Spleen (tissue), 11 donors: ENCODE data around the gene OBSCN. TPM values are rescaled to one million over a fixed set of nuclear protein-coding genes. Genes with fewer than 3 reads are reported as not detected.

ENCODE experiments used
- DNase-seq: peaks from one replicate; pipeline ENCODE4 v3.0.0-alpha.2; 2020
- H3K27ac ChIP-seq, 8 donors: fragments of 200-600 bp; sonication (generic) in 7 of 8; 1 replicate in 4 of 8; 2 replicates in 4 of 8; pipeline versions ENCODE4 v1.5.0 to v1.8.0; 2016 to 2021; ENCODE audit warnings: inconsistent platforms in 4 of 8, mild to moderate bottlenecking in 4 of 8, moderate library complexity in 1 of 8
- H3K27me3 ChIP-seq, 7 donors: fragments of 200-600 bp; sonication (generic) in 6 of 7; replicated peaks in 1 of 7; 1 replicate in 4 of 7; 2 replicates in 3 of 7; pipeline versions ENCODE4 v1.5.0 to v1.8.0; 2016 to 2021; ENCODE audit warnings: inconsistent platforms in 3 of 7, mild to moderate bottlenecking in 1 of 7
- H3K36me3 ChIP-seq, 6 donors: fragments of 200-600 bp; sonication (generic) in 5 of 6; 1 replicate in 4 of 6; 2 replicates in 2 of 6; pipeline versions ENCODE4 v1.5.0 to v1.8.0; 2016 to 2021; ENCODE audit warnings: inconsistent platforms in 2 of 6
- H3K4me1 ChIP-seq, 6 donors: fragments of 200-600 bp; sonication (generic) in 5 of 6; 1 replicate in 3 of 6; 2 replicates in 3 of 6; pipeline versions ENCODE4 v1.5.0 to v1.8.0; 2016 to 2021; ENCODE audit warnings: inconsistent platforms in 3 of 6
- H3K4me3 ChIP-seq, 8 donors: fragments of 200-600 bp; sonication (generic) in 7 of 8; 1 replicate in 4 of 8; 2 replicates in 4 of 8; pipeline versions ENCODE4 v1.5.0 to v1.8.0; 2016 to 2021; ENCODE audit warnings: inconsistent platforms in 4 of 8, mild to moderate bottlenecking in 4 of 8, moderate library complexity in 2 of 8
- H3K9me3 ChIP-seq, 8 donors: fragments of 200-600 bp; sonication (generic) in 7 of 8; 1 replicate in 4 of 8; 2 replicates in 4 of 8; pipeline versions ENCODE4 v1.5.0 to v1.8.0; 2016 to 2021; ENCODE audit warnings: inconsistent platforms in 4 of 8
- POLR2A ChIP-seq, 3 donors: fragments of 450-650 bp; IDR thresholded peaks; one replicate each; pipeline ENCODE4 v1.5.1; 2017; ENCODE audit warnings: antibody characterized with exemption in 3 of 3, mild to moderate bottlenecking in 1 of 3
- POLR2AphosphoS5 ChIP-seq, 3 donors: sonication (generic); formaldehyde crosslinking; IDR thresholded peaks; one replicate each; pipeline ENCODE4 v1.5.1; 2017; ENCODE audit warnings: antibody characterized with exemption in 3 of 3
- WGBS, 5 donors: extraction: QIAGEN DNeasy Blood & Tissue Kit in 3 of 5; methylation state at CpG; one replicate each; pipeline versions ENCODE4 v1.1.5 to v1.1.7; 2013 to 2018; 5-methylcytosine and 5-hydroxymethylcytosine counted together
- intact Hi-C: fragments of 100-400 bp; cut with DNase I; formaldehyde crosslinking; loops from one replicate; pipeline ENCODE4 v1.15.0; 2023; ENCODE audit warnings: low total_unique reads
- polyA plus RNA-seq, 3 donors: library from polyadenylated mRNA; stranded (reverse); fragments of 200-250 nt; gene quantifications; one replicate each; pipeline ENCODE4 v1.2.1, GENCODE V29; 2013
- total RNA-seq, 7 donors: library from RNA; depleted of rRNA in 3 of 7; stranded (reverse); fragments of >200 nt in 3 of 7; fragmentation: NEBNext Ultra II Directional in 4 of 7; extraction: Animal tissue kit (Norgen Biotek cat#: 25700) in 4 of 7; gene quantifications; one replicate each; pipeline versions ENCODE4 v1.1.0 to v1.2.1, GENCODE V29; 2016 to 2021
- TF ChIP-seq, protein P1 (sequence below), 11 experiments: fragments of 200-600 bp in 7 of 11; fragments of 450-650 bp in 4 of 11; sonication (generic) in 4 of 11; IDR thresholded peaks in 8 of 11; conservative IDR thresholded peaks in 3 of 11; 1 replicate in 7 of 11; 2 replicates in 4 of 11; pipeline versions ENCODE4 v1.4.0 to v1.8.0; 2016 to 2021; ENCODE audit warnings: antibody characterized with exemption in 11 of 11, inconsistent platforms in 4 of 11, mild to moderate bottlenecking in 1 of 11
- donor health status: healthy with polysubstance abuse.
- donor health status: DM: no; HTN: no; CAD: no; lungs with moderate emphysema.
- donor health status: DM: no; HTN: no; CAD: no.
- donor health status: Bipolar disorder and iron deficiency.
- donor health status: healthy.
- donor health status: DM: no; HTN: no; CAD: no.
- donor health status: DM: yes; HTN: yes; CAD: no.

The OBSCN gene
- total and polyA plus RNA-seq, 10 donors = 12.6 to 71.7 (median 41.9) TPM

DNA sequence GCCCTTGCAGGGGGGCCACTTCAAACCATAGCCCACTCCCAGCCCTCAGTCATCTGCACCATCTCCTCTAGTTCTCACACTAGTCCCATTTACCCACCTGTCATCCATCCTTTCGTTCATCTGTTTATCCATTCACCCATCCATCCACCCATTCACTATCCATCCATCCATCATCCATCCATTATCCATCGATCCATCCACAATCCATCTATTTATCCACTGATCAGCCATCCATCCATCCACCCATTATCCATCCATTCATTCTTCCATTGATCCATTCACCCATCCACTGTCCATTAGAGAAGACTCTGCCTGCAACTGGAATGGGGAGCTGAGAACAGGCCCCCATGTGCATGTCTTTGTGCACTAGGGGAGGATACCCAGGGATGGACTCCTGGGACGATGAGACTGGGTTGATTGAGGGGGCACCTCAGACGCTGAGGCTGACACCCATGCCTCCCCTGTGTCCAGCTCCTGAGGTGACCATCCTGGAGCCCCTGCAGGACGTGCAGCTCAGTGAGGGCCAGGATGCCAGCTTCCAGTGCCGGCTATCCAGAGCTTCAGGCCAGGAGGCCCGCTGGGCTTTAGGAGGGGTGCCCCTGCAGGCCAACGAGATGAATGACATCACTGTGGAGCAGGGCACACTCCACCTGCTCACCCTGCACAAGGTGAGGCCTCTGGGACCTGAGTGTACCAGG lies 100.9 kb downstream of the OBSCN start:
- Histone ChIP-seq H3K4me1 (no peaks in the 10 kb centered on the region), H3K36me3 (peaks cover 0 to 7% (median 0%) of the 10 kb centered on the region in 6 donors), H3K27me3 (no peaks in the 10 kb centered on the region), H3K27ac (no peak overlapping the region), H3K9me3 (peaks cover 0 to 31% (median 20%) of the 10 kb centered on the region in 8 donors), H3K4me3 (no peak overlapping the region)
- WGBS, 5 donors = 80 to 90% (median 83%) methylated on average over 7 to 8 of the region's 8 CpGs
- DNase-seq = no peak
- peak in 2 of 3 donors; percentile 7 to 10 for TF ChIP-seq POLR2AphosphoS5 (IDR thresholded peaks at IDR 0.05)
- TF ChIP-seq, protein P1, sequence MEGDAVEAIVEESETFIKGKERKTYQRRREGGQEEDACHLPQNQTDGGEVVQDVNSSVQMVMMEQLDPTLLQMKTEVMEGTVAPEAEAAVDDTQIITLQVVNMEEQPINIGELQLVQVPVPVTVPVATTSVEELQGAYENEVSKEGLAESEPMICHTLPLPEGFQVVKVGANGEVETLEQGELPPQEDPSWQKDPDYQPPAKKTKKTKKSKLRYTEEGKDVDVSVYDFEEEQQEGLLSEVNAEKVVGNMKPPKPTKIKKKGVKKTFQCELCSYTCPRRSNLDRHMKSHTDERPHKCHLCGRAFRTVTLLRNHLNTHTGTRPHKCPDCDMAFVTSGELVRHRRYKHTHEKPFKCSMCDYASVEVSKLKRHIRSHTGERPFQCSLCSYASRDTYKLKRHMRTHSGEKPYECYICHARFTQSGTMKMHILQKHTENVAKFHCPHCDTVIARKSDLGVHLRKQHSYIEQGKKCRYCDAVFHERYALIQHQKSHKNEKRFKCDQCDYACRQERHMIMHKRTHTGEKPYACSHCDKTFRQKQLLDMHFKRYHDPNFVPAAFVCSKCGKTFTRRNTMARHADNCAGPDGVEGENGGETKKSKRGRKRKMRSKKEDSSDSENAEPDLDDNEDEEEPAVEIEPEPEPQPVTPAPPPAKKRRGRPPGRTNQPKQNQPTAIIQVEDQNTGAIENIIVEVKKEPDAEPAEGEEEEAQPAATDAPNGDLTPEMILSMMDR (IDR thresholded peaks at IDR 0.05 in 8 of 11, conservative IDR thresholded peaks at IDR 0.05 in 3 of 11) = no peak
- intact Hi-C loops = no loop called here

DNA sequence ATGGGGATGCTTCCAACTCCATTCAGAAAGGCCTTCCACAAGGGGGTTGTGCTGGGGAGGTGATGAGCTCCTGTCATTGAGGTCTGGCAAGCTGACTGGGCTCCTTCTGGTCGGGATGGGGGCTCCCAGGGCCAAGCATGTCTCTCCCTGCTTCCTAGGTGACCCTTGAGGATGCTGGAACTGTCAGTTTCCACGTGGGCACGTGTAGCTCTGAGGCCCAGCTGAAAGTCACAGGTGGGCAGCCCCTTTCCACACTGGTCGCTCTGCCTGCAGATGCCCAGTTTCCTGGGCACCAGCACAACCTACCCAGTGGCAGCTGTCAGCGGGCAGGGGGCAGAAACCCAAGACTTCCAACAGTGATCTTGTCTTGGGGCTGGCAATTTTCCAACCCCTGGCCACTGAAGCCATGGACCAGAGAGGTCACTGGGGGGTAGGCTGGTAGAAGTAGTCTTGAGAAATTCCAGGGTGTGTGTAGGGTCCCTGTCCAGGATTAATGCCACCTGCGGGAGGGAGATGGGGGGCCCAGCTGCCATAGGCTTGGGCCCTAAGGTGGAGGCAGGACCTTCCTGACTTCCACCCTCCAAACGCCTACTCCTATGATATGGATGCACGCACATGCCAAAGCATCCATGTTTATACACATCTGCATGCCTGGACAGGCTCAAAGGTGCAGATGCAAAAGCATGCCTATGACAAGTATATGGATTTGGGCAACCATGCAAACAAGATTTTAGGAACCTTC lies 101.7 kb downstream of the OBSCN start:
- WGBS, 5 donors = 79 to 93% (median 86%) methylated on average over 7 to 8 of the region's 8 CpGs
- H3K4me1 ChIP-seq = no peaks in the 10 kb centered on the region
- H3K4me3 ChIP-seq = no peak overlapping the region
- H3K36me3 ChIP-seq = peaks cover 0 to 6% (median 0%) of the 10 kb centered on the region in 6 donors
- H3K27me3 ChIP-seq = no peaks in the 10 kb centered on the region
- DNase-seq = no peak
- peaks cover 0 to 30% (median 18%) of the 10 kb centered on the region in 8 donors for H3K9me3 ChIP-seq
- TF ChIP-seq POLR2AphosphoS5 (IDR thresholded peaks at IDR 0.05) (no peak), POLR2A (IDR thresholded peaks at IDR 0.05) (no peak)
- TF ChIP-seq, protein P1 (IDR thresholded peaks at IDR 0.05 in 8 of 11, conservative IDR thresholded peaks at IDR 0.05 in 3 of 11) = no peak
- intact Hi-C loops = no loop called here
- H3K27ac ChIP-seq = no peak overlapping the region

DNA sequence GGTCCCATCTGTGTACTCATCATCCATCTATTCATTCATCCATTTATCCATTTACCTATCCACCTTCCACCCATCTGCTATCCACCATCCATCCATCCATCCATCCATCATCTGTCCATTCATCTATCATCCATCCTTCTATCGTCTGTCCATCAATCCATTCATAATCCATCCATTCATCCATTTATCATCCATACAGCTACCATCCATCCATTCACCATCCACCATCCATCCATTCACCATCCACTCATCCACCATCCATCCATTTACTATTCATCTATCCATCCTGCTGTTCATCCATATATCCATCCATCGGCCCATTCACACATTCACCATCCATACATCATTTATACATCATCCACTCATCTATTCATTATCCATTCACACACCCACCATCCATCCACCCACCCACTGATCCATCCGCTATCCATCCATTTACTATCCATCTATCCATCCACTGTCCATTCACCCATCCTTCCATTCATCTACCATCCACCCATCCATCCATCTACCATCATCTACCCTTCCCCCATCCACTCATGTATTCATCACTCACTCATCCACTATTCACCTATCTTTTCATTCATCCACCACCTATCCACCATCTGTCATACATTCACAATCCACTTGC lies 102.4 kb downstream of the OBSCN start:
- H3K27me3 ChIP-seq = no peaks in the 10 kb centered on the region
- no peaks in the 10 kb centered on the region for H3K4me1 ChIP-seq
- H3K4me3 ChIP-seq = no peak overlapping the region
- DNase-seq = no peak
- WGBS, 5 donors = 90 to 97% (median 94%) methylated on average over 3 of the region's 3 CpGs
- intact Hi-C loops = no loop called here
- TF ChIP-seq, protein P1 (IDR thresholded peaks at IDR 0.05 in 8 of 11, conservative IDR thresholded peaks at IDR 0.05 in 3 of 11) = no peak
- TF ChIP-seq POLR2AphosphoS5 (IDR thresholded peaks at IDR 0.05) = no peak
- no peak for TF ChIP-seq POLR2A (IDR thresholded peaks at IDR 0.05)
- H3K36me3 ChIP-seq = peaks cover 0 to 6% (median 0%) of the 10 kb centered on the region in 6 donors
- H3K27ac ChIP-seq = no peak overlapping the region
- H3K9me3 ChIP-seq = peaks cover 0 to 30% (median 18%) of the 10 kb centered on the region in 8 donors

DNA sequence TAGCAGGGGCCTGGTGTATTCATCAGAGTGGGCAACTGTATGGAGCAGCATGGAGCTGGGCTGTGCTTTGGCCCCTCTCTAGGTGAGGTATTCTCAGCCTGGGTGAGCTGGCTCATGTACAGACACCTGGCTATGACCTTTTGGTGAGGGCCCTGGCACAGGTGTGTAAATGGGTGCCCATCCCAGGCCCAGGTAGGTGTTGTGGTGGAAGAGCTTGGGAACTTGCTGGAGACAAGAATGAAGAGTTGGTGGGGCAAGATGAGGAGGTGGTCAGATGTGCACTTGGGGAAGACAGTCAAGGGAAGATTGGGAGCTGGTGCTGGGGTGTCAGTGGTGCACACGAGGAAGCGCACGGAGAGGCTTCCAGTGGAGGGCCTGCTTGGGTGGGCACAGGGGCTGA lies 103.2 kb downstream of the OBSCN start:
- peaks cover 0 to 30% (median 18%) of the 10 kb centered on the region in 8 donors for H3K9me3 ChIP-seq
- peaks cover 0 to 8% (median 0%) of the 10 kb centered on the region in 6 donors for H3K36me3 ChIP-seq
- intact Hi-C loops = no loop called here
- no peak for DNase-seq
- no peaks in the 10 kb centered on the region for H3K27me3 ChIP-seq
- H3K4me3 ChIP-seq = no peak overlapping the region
- H3K4me1 ChIP-seq = no peaks in the 10 kb centered on the region
- TF ChIP-seq POLR2A (IDR thresholded peaks at IDR 0.05) (no peak), POLR2AphosphoS5 (IDR thresholded peaks at IDR 0.05) (no peak)
- TF ChIP-seq, protein P1 (IDR thresholded peaks at IDR 0.05 in 8 of 11, conservative IDR thresholded peaks at IDR 0.05 in 3 of 11) = no peak
- WGBS, 5 donors = 94 to 96% (median 95%) methylated on average over 3 of the region's 3 CpGs
- no peak overlapping the region for H3K27ac ChIP-seq
